Activated gamma-delta T cell (primary cell): ENCODE measurements around the gene SMC3.
"Not testable (repeated sequence)": the region's sequence is repeated elsewhere in the genome, so short reads cannot be mapped to it uniquely, and the experiment has no call there.

Experiments used
- DNase-seq: peaks from one replicate; lab custom pipeline; 2025; lab: John Stamatoyannopoulos, UW
- total RNA-seq, 2 donors: gene quantifications; one replicate each; lab custom pipeline; 2026; lab: John Stamatoyannopoulos, UW

Gene SMC3
- total RNA-seq, result 185 to 194 reads per million in 2 donors

- DNase-seq, result peak; percentile 79
Measured at GRCh38 chr10:110567201-110568054, at the start of gene SMC3. Gene SMC3 (plus strand): TSS chr10:110567695. CDS start chr10:110567817, 122 bp downstream.

DNA sequence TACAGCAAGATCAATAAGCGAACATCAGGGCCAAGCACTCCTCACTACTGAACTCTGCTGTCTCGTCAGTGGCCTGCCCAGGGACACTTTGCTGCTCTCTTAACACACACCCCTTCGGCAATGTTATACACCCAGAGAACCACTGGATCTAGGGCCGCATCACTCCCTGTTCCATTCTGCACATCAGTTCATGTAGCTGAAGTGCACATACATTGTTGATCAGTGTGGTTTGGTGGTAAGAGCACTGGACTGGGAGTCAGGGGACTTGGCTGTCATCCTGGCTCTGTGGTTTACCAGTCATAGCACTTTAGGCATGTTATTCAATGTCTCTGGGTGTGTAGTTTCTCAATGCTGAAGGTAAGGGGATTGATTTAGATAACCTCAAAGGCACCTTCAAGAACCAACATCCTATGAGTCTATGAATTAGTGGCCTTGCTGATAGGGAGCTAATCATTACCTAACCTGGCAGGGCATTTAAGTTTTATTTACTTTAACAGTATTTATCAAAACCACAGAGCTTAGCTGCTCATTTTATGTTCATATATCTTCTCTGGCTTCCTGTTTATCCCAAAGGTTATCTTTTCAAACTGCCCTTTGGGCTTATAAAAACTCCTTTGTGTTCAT is 45.0 kb upstream of the SMC3 start:
- DNase-seq, result no peak

DNA sequence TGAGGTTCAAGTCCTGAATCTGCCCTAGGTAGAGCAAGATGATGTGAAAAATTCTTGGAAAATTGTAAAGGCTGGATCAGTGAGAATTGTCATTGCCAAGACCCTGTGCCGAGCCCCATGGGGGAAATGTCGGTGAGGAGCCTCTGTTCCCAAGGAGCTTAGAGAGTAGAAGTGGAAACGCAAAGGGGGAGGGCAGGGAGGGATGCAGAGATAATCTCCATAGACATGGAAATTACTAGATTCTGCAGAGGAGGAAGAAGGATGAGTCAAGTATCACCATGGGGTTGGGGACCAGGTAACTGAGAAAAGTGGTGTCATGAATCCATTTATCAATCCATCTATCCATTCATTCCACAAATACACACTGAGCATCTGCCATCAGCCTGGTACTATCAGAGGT is 43.8 kb upstream of the SMC3 start:
- DNase-seq, result no peak

DNA sequence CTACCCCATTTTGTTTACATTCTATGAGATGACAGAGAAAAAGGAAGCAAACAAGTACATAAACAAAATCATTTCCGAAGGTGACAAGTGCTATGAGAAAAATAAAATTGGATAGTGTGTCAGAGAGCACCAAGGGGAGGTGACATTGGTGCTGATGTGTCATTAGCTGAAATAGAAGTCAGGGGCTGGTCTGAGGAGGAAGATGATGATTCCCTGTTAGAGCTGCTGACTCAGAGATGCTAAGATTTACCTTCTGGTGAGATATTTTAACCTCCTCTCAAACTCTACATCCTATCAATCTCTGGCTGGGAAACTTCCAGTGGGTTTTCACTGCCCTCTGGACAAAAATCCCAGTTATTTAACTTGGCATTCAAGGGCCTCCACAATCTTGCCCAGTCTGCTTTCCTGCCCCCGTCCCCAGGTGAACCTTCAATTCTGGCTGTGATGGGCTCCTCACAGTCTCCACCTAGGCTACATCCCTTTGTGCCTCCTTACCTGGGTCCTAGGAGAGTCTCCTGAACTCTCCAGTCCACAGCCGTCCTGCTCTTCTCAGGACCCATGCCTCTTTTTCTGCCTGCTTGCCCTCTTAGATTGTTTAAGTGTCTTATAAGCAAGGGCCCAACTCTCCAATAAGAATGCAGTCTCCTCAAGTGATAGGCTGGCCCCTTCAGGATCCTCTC is 43.2 kb upstream of the SMC3 start:
- DNase-seq, result no peak

- no peak for DNase-seq
Measured at GRCh38 chr10:110524859-110525232, 42.6 kb upstream of the SMC3 start.

DNA sequence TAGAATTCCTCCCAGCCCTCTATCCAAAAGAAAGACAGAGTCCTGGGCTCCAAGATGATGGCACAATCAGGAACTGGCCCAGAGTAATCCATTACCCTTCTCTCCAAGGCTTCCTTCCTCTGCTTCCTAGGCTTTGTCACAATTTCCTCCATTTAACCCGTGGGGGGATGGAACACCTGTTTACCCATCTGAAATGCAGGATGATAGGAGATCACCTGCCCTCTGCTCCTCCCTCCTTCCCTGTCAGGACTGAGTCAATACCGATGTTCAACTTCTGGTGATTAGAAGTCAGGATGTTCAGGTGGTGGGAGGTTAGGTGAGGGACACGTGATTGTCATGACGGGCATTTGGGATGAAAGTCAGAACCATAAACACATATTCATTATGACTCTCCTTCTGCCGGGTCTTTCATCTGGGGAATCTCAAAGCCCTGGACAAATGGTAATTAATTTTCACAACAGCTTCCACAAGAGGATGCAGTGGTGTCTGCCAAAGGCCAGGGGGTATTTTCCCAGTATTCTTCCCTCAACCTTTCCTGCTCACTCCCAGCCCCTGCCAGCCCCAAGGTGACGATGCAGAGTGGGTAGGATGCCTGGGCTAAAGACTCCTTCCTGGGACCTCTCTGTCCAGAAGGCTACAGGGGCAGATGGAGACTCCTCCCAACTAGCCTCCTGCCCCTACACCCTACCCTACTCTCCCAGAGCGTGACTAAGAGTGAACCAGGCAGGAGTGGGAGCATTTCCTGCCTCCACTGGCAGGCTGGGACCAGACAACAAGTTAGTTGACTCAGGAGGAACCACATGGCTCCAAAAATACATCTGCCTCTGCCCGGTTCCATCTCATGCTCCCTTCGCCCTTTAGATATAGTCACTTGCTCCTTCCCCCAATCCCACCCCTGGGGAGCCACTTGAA is 41.9 kb upstream of the SMC3 start:
- DNase-seq, result no peak

- DNase-seq, result no peak
Measured at GRCh38 chr10:110527731-110528171, 39.7 kb upstream of the SMC3 start.

- DNase-seq, result no peak
Measured at GRCh38 chr10:110528224-110528996, 39.1 kb upstream of the SMC3 start.

DNA sequence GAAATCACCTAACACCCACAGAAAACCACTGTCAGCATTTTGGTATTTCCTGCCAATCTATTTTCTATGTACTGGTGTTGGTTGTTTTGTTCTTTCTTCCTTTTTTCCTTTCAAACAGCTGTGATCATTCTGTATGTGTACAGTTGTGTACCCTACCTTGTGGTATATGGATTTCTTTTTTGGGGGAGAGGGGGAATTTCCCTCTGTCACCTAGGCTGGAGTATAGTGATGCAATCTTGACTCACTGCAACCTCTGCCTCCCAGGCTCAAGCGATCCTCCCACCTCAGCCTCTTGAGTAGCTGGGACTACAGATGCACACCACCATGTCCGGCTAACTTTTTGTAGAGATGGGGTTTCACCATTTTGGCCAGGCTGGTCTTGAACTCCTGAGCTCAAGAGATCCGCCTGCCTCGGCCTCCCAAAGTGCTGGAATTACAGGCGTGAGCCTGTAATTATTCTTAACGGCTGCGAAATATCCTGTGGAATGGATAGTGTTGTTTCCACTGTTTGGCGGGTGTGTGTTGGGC is 38.4 kb upstream of the SMC3 start:
- not testable (repeated sequence) for DNase-seq

GRCh38 chr10:110529596-110530011 is 37.9 kb upstream of the SMC3 start:
- DNase-seq, result no peak

GRCh38 chr10:110530131-110530831 is 37.2 kb upstream of the SMC3 start:
- DNase-seq, result no peak

DNA sequence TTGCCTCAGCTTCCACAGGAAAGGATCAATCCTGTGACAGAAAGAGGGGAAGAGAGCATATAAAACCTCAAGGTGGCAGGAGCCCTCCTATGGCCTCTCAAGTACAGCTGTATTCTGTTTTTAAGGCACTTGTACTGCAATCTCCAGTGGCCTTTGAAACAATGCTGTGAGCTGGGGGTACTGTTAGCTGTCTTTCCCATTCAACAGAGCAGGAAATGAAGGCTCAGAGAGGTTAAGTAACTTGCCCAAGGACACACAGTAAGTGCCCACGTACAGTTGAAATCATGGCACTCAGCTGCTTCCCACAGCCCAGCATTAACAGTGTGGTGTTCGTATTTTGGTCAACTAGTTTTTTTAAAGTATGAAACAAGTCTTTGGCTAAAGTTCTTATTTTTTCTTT is 35.8 kb upstream of the SMC3 start:
- no peak for DNase-seq

- DNase-seq, result not testable (repeated sequence)
Measured at GRCh38 chr10:110532628-110533027, 34.9 kb upstream of the SMC3 start.

- DNase-seq, result no peak
Measured at GRCh38 chr10:110533149-110533548, 34.3 kb upstream of the SMC3 start.

- DNase-seq, result no peak
Measured at GRCh38 chr10:110534571-110534970, 32.9 kb upstream of the SMC3 start.

DNA sequence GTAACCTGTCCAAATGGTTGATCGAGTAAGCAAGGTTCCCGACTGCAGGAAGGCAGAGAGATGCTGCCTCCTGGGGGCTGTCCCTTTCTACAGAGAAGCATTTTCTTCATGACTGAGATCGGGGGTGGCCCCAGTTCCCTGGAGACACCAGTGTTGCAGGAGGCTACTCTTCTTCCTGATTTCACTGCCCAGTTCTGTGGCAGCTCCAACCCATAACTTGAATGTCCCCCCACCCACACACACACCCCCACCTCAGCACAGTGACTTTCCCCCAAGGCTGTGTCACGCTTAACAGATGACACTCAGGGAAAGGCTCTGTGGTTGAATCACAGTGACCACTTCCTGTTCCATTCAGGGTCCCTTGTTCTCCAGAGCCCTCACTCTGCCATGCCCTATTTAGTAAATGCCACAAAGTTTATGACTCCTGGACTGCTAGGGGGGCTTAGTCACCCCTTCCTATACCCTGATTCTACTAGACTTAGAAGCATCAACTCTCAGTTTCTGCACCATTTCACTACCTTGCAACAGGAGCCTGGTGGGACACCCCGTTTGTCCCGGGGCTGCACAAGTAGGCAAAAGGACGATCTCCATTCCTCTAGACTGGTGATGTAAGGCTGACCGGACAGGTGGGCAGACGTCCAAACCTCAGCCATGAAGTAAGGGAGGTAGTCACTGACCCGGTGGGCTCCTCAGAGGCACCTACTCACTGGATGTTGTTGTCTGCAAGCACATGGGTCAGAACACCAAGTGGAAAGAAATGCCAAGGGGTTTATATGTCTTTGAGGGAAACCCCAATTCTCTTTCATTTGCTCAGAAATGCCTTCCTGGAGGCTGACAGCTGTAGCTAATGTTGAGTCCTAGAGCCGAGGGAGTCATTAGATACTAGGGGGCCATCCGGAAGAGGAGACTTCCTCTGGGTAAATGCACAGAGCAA is 31.3 kb upstream of the SMC3 start:
- DNase-seq, result no peak

DNA sequence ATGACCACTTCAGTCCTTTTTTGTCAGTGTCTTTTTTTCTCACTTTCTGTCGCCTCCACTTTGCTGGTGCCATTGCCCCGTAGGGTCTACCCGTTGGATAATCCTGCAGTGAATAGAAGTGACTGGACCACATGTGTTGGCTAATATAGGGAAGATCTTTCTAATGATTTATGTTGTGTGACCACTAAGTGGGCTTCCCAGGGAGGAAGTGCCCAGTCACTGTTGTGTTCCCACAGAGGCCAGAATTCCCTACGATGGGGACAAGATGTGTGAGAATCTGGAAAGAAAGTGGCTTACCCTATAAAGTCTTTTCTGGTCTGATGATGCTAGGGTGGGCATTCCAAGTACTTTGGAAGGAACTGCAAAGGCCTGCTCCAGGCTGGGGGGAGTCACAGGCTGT is 28.4 kb upstream of the SMC3 start:
- no peak for DNase-seq

- no peak for DNase-seq
Measured at GRCh38 chr10:110540031-110540430, 27.5 kb upstream of the SMC3 start.
